NOMO-1 treated with DMSO at 0.1 percent for 48 hours (cell line): ENCODE results near the gene ZNF18.

Experiments used
- DNase-seq: peaks from one replicate; lab custom pipeline; 2025; ENCODE audit not compliant: unreplicated experiment; lab: John Stamatoyannopoulos, UW

The ZNF18 gene, protein sequence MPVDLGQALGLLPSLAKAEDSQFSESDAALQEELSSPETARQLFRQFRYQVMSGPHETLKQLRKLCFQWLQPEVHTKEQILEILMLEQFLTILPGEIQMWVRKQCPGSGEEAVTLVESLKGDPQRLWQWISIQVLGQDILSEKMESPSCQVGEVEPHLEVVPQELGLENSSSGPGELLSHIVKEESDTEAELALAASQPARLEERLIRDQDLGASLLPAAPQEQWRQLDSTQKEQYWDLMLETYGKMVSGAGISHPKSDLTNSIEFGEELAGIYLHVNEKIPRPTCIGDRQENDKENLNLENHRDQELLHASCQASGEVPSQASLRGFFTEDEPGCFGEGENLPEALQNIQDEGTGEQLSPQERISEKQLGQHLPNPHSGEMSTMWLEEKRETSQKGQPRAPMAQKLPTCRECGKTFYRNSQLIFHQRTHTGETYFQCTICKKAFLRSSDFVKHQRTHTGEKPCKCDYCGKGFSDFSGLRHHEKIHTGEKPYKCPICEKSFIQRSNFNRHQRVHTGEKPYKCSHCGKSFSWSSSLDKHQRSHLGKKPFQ

DNA sequence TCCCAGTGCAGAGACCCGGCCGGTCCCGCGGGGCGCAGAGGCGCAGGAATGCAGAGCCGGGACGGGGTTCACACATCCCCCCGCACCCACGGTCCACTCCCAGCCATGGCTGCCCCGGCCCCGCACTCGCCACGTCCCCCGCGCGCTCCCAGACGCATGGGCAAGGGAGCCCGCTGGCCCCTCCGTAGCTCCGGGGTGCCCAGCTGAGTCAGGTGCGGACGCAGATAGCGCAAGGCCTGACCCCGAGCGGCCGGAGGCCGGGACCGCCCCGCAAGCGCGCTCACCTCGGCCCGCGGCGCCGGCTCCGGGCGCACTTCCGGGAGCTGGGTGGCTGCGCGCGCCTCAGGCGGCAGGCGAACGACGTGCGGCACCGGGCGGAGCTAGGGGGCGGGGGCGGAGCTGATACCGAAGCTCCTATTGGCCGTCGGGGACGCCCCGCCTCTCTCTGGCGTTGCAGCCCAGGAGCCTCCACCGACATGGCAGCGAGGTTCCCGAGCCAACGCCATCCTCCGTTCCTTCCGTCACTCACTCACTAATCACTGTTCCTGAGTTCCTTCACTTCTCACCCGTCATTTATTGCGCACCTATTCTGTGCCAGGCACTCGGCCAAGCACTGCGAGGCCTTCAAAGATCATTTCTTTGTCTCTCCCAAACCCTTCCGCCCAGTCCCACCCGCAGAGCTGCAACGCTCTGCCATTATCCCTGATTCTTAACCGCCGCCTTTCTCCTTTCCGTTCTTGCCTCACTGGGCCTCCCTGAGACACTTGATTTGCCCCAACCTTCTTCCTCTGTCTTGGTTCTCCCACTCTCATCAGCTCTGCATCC lies at the start of gene ZNF18:
ZNF18 (minus strand) TSS at position 329 of the 825 bp plus-strand sequence. CDS start 4,646 bp downstream, outside the sequence.
- DNase-seq = peak; percentile 90

DNA sequence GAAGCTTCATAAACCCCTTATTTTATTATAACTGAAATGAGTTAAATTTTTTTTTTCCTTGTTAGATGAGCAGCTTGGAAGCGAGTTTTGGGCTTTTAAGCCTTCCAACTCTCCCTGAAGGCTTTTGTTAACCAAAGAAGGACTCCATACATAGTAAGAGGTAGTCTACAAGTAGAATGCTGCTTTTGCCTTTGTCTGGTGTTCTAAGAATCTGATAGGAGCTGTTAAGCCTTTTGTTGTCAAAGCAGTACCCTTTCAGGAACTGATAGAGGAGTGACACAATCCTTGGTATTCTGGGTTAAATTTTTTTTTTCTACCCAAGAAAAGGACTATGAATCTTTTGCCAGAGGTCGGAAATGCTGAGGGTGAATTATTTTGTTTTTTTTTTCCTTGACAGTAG lies 49.5 kb upstream of the ZNF18 start:
- DNase-seq = no peak

DNA sequence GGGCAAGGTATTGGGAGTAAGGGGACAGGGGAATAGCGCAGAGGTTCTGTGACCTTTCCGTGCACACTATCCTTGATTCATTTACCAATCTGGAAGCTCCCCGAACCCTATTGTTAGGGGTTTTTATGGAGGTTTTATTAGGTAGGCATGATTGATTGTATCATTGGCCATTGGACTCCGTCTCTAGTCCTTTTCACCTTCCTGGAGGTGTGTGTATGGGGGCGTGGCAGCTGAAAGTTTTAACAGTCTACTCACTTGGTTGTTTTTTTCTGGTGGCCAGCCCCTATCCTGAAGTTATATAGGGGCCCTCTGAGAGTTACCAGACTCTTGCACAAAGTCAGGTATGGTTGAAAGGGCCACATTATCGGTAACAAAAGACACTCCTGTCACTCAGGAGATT lies 46.4 kb upstream of the ZNF18 start:
- no peak for DNase-seq

DNA sequence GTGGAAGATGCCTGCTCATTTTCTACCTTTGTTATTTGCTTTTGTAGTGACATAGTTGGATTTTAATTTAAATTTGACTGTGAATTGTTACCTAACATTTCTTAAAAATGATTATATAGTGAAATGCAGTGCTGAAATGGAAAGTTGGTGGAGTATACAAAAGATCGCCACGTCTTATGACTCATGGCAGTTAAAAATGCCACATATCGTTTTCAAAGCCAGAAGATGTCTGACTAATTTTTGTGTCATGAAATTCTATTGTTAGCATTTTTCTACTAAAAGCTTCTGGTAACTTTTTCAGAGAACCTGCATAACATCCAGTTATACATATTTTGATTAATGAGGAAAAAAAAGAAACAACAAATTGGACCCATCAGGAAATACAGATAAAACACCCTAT lies 44.0 kb upstream of the ZNF18 start:
- DNase-seq = peak; percentile 2

DNA sequence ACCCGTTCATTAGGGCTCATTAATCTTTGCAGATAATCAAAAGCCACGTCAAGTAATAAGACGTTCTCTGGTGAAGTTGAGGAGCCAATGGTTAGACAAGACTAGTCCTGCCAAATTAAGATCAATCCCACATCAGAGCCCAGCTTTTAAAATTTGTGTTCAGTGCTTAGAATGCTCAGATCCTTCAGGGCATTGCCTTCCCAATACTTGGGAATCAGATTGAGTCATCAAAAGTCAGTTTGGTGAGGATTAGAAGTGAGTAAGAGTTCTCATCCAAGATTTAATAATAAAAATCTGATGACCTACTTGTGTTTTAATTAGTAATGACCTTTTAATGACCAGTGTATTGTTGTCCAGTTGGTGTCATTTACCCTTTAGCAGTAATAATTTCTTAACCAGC lies 43.2 kb upstream of the ZNF18 start:
- DNase-seq = no peak

DNA sequence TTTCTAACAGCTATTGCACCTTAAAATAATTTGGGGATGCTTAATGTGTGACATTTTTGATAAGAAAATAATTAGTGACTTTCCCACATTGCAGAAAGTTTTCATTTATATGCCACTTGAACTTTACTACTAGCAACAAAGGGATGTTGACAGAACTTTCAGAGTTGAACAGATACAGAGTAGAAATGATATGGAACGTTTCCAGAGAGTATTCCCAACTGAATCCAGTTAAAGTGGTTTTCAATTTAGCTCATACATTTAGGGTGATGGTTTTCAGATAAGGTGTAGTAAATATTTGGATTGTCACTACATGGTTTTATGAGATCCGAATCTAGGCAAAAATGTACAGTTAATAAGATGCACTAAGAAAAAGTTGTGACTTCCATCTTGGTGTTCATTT lies 40.7 kb upstream of the ZNF18 start:
- no peak for DNase-seq

DNA sequence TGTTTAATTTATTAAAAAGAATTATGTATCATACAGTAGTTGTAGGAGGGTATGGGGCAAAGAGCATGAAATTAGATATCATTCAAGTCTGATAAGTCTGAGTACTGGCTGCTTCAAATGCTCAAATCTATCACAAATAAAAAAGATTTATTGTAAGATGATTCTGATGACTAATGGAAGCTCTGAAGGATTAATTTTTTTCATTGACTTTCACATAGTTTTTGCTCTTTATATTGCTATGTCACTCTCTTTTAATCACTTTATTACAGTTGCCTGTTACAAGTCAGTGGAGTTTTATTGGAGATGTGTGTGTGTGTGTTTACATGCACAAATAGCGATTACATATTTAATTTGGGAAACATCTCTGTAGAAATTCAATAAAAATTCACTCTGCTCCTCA lies 38.4 kb upstream of the ZNF18 start:
- DNase-seq = no peak

DNA sequence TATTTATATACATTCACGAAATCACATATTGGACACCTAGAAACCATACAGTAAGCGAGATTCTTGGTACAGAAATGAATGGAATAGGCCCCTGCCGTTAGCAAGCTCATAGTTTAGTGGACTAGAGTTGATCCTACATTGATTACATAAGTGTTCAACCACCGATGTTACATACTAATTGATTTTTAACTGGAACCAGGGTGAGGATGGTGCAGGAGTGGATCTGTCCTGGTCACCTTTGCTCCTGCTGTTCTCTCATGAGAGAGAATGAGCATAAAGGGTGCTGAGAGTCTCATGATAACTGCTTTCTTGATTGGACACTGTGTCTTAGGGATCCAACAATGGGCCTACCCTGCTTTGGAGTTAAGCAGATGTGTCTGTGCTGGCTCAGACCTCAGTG lies 37.3 kb upstream of the ZNF18 start:
- DNase-seq = no peak

DNA sequence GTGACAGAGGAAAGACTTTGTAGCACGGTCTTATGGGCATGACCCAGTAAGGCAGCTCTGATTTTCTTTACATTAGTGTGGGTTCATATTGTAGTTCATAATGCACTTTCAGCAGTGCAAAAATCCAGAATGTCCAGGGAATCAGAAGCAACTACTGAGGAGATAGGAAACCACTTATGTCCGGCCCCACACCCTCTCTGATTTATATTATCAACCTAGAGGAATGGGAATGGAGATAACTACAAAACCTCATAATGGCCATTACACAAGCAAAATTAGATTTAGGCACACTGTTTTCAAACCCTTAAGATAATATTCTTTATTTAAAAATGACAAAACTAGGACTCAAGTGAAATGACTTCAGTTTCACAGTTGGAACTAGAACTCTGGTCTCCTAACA lies 31.3 kb upstream of the ZNF18 start:
- no peak for DNase-seq

DNA sequence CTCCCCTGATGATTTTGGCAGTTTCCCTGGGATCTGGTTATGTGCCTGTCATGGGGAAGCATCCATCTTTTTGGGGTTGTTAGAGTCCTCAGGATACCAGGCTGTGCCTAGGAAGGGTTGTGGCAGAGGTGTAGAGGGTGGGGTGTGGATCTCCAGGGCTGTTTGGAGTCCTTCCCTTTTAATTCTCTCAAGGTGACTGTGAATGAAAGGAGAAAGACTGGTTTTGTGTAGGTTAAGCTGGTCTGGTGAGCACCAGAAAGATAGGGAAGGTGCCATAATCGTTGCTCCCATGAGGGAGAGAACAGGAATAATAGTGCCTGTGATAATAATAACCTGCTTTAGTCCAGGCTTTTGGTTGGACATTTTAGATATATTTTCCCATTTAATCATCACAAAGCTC lies 30.4 kb upstream of the ZNF18 start:
- no peak for DNase-seq

DNA sequence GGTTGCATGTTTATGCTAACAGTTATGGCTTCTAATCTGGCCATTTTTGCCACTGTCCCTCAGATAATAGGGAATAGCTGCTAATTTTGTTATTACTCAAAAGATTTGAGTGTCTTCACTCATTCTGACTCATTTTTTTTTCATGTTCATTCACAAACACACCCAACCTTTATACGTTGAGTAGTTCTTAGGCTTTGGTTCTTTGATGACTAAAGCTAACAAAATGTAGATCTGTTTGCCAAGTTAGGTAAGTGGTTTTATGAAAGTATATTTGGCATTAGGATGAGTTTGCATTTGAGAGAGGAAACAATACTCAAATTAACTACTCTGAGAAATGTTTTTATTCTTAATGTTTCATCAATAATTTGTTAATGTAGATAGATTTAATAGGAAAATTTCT lies 27.1 kb upstream of the ZNF18 start:
- DNase-seq = no peak

DNA sequence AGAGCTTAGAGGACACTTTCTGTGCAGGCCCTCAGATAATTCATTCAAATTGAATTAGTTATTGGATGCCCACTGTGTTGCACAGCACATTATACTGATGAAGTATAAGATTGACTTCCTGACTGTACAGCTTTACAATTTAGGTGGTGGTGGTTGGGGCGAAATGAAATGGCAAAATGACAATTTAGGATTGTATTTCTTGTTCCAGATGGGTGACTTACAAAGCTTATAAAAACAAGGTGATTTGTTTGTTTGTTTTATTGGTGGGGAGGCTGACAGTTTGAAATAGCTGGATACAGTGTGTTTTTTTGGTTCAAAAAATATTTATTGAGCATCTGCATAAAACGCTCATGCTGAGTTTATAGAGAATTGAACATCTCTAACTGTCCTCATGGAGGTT lies 25.0 kb upstream of the ZNF18 start:
- DNase-seq = no peak

DNA sequence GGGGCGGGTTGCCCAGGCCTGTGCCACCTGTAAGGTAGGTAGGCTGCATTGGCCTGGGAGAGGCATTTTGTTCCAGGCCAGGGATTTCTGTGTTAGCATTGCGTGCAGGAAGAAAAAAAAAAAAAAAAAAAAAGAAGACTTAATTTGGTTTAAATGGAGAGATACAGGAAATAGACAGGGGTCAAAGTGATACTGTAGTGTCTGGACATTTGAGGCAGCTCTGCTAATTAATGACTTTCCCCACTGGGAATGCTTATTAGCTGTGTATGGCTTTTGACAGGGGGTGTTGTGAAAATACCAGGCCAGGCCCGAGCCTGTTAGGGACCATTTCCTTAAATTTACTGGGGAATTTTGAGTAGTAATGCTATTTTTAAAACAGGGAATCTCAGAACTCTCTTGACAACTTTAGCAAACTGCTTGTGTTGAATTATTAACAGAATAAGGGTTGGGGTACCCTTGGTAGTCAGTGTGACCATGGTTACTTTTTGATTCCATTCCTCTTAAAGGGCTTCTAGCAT lies 24.4 kb upstream of the ZNF18 start:
- DNase-seq = no peak

DNA sequence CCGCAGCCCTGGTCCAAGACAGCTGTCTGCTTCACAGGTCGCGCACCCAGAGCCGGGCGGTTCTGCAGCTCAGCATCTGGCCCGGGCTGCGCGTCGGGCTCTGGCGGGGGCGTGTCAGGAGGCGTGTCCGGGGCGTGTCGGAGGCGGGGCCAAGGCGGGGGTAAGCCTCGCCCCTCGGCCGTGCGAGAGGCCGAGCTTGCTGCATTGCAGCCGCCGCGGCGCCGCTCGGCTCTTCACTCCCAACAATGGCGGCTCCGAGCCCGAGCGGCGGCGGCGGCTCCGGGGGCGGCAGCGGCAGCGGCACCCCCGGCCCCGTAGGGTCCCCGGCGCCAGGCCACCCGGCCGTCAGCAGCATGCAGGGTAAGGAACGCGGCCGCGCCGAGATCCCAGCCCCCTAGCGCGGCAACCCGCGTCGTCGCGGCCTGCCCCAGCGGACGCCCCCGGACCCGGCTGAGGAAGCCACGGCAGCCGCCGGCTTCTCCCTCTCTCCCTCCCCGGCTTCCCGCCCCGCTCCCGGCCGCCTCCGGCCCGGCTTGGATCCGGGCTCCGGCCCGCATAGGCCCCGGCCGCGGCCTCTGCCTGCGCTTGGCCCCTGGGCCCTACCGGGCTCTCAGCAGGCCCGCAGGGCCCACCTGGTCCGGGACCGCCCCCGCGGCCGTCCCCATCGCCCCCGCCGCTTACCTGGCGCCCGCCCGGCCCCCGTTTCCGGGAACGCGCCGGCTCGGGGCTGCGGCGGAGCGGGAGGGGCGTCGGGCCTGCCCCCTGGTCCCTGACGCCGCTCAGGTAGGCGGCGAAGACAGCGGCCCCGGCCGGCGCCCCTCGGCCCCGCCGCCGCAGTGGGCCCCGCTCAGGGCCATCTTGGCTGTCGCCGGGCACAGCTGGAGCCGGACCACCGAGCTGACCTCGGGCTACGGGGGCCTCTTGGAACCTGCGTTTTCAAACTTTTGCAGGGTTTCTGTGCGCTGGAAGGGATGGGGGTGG lies 23.7 kb upstream of the ZNF18 start, which contains the start of gene MAP2K4:
MAP2K4 (plus strand) TSS at position 236 of the 981 bp plus-strand sequence; CDS start at position 246, 10 bp downstream.
- DNase-seq = peak; percentile 70

DNA sequence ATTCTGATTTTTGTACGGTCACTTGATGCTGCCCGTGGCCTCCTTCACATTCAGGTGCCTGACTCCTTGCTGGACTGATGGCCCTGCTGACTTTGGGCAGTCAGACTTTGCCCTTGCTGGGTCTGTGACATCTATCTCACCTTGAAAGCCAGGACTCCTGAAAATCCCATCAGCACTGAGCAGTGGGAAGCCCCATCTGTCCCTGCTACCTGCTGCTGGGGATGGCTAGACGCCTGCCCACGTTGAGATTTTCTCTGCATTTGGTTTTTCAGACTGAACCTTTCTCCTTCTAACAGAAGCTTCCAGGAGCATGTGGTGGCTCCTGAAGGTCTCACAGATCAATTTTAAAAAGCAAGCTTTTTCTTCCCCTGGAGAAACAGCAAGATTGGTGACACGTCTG lies 10.2 kb upstream of the ZNF18 start:
- DNase-seq = no peak

DNA sequence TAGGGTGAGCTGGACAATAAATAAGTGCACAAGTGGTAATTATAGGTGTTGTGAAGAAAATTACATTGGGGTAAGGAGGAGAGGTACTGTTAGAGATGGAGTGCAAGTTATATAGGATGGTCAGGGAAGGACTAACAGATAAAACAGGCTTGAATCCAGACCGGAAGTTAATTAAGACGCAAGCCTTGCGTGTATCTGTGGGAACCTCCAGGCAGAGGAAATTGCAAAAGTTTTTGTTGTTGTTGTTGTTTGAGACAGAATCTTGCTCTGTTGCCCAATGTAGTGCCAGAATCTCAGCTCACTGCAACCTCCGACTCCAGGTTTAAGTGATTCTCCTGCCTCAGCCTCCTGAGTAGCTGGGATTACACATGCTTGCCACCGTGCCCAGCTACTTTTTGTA lies 2.4 kb upstream of the ZNF18 start:
- DNase-seq = peak; percentile 55

DNA sequence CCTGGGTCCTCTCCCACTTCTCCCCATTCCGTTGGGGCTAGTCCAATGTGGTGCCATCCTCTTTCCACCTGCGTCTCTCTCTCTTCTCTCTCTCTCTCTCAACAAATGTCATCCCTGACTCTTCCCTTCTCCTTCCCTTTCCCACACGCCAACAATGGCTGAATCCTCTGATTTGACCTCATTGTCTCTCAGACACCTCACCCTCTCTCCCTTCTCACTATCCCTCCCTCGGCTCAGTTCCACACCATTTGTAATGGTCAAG lies 628 bp upstream of the ZNF18 start:
- DNase-seq = no peak

DNA sequence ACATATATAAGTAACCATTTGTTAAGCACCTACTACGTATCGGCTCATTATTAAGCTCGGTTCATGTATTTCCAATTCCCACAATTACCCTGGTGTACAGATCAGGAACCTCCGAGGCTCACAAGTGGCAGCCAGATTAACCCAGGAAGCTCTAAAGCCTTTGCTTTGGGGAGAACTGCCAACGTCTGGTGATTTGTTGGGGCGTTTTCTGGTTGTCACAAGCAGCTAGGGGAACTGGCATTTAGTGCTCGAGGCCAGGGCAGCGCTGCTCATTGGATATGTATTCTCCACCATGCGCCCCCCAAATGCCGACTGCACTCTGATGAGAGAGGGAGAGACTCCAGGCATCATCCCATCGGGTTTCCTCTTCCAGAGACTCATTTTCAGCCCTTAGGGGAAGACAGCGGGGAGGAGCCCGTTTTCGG lies 541 bp downstream of the ZNF18 start:
- peak; percentile 62 for DNase-seq

DNA sequence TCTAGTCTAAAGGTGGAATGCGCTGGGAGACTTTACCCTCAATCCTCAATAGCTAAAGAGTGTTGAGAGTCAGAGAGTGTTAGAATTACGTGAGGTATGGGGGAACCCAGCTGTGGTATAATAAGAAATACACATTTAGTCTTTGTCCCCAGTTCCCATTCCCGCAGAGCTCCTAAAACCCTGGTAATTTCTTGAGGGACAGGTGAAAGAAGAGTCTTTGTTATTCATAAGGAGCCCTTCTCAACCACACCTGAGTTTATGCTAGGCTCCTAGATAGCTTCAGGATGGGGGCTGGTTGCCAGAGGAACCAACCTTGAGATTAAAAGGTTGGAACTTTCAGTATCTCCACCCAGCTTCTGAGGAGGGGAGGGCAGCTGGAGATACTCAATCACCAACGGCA lies 5.8 kb downstream of the ZNF18 start:
- DNase-seq = no peak

DNA sequence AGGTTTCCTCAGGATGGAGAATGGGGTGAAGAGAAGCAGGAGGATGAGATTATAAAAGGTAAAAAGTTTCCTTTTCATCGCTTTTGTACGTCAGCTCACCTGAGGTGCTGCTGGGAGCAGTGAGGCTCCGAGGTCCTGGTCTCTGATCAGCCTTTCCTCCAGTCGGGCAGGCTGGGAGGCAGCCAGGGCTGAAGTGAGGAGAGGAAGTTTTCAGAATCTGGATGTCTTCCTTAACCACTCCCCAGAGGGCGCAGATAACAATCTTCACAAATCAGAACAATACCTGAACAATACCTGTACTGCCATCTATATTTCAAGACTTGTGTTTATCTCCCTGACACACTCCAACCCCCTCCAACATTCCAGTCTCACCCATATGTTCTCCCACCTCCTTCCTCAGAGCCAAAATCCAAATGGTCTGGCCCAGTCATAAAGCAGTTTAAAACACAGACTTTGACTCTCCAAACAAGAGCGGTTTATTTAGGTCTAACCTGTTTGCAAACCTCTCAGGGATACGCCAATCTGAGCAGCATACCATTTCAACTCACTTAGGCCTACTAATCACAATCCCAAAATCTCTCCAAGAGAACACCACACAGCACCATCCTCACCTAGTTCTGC lies 6.8 kb downstream of the ZNF18 start:
- no peak for DNase-seq
